SH-SY5Y (cell line): ENCODE measurements around the gene DSCAM.

ENCODE experiments used
- GATA2 ChIP-seq: IDR thresholded peaks from 2 replicates; pipeline ENCODE4 v1.6.1; 2011; ENCODE audit warnings: mild to moderate bottlenecking, low read depth, low read length
- GATA3 ChIP-seq: IDR thresholded peaks from 2 replicates; pipeline ENCODE4 v1.6.1; 2011; ENCODE audit warnings: low read depth, mild to moderate bottlenecking, low read length, moderate library complexity

DSCAM gene

GRCh38 chr21:40531016-40531415 lies 315.9 kb downstream of the DSCAM start:
- TF ChIP-seq GATA3 (no peak), GATA2 (no peak)

- TF ChIP-seq GATA3 (no peak), GATA2 (no peak)
Measured at GRCh38 chr21:40517646-40518045, 329.3 kb downstream of the DSCAM start.

- TF ChIP-seq GATA3 (no peak), GATA2 (no peak)
Measured at GRCh38 chr21:40516335-40516734, 330.6 kb downstream of the DSCAM start.

- no peak for TF ChIP-seq GATA2
- no peak for TF ChIP-seq GATA3
Measured at GRCh38 chr21:40512590-40512989, 334.4 kb downstream of the DSCAM start.

- TF ChIP-seq GATA2: no peak
- no peak for TF ChIP-seq GATA3
Measured at GRCh38 chr21:40507978-40508377, 339.0 kb downstream of the DSCAM start.

- no peak for TF ChIP-seq GATA3
- TF ChIP-seq GATA2: no peak
Measured at GRCh38 chr21:40505681-40506080, 341.3 kb downstream of the DSCAM start.

- TF ChIP-seq GATA2 (no peak), GATA3 (no peak)
Measured at GRCh38 chr21:40505244-40505643, 341.7 kb downstream of the DSCAM start.

- TF ChIP-seq GATA2 (no peak), GATA3 (no peak)
Measured at GRCh38 chr21:40504825-40505224, 342.1 kb downstream of the DSCAM start.

GRCh38 chr21:40496116-40496515 lies 350.8 kb downstream of the DSCAM start:
- no peak for TF ChIP-seq GATA2
- TF ChIP-seq GATA3: no peak

GRCh38 chr21:40490408-40490807 lies 356.6 kb downstream of the DSCAM start:
- TF ChIP-seq GATA2: no peak
- TF ChIP-seq GATA3: no peak

- TF ChIP-seq GATA3: no peak
- TF ChIP-seq GATA2: no peak
Measured at GRCh38 chr21:40489001-40489400, 358.0 kb downstream of the DSCAM start.

- no peak for TF ChIP-seq GATA2
- TF ChIP-seq GATA3: no peak
Measured at GRCh38 chr21:40481764-40482163, 365.2 kb downstream of the DSCAM start.

- TF ChIP-seq GATA2: no peak
- TF ChIP-seq GATA3: no peak
Measured at GRCh38 chr21:40474513-40474912, 372.4 kb downstream of the DSCAM start.

- TF ChIP-seq GATA3 (no peak), GATA2 (no peak)
Measured at GRCh38 chr21:40472013-40472412, 374.9 kb downstream of the DSCAM start.

- TF ChIP-seq GATA2 (no peak), GATA3 (no peak)
Measured at GRCh38 chr21:40471103-40471502, 375.9 kb downstream of the DSCAM start.

- TF ChIP-seq GATA3: no peak
- TF ChIP-seq GATA2: no peak
Measured at GRCh38 chr21:40466893-40467483, 380.0 kb downstream of the DSCAM start.
